HAP-1 (cell line): ENCODE measurements around the gene USP5.

ENCODE experiments used
- DNase-seq, 2 experiments: peaks; one replicate each; pipeline ENCODE4 v3.0.0-alpha.2; 2016 to 2020; ENCODE audit warnings: low spot score in 2 of 2
- H3K27me3 ChIP-seq: fragments of 250-450 bp; sonication (Bioruptor Pico); 2 replicates; pipeline ENCODE4 v1.5.1; 2020; ENCODE audit warnings: low read depth, mild to moderate bottlenecking, moderate library complexity
- H3K36me3 ChIP-seq: fragments of 250-450 bp; sonication (Bioruptor Pico); replicated peaks from 2 replicates; pipeline ENCODE4 v1.5.1; 2020; ENCODE audit warnings: mild to moderate bottlenecking
- H3K4me1 ChIP-seq: fragments of 250-450 bp; sonication (Bioruptor Pico); 2 replicates; pipeline ENCODE4 v1.5.1; 2020; ENCODE audit warnings: mild to moderate bottlenecking
- H3K4me3 ChIP-seq: fragments of 250-450 bp; sonication (Bioruptor Pico); 2 replicates; pipeline ENCODE4 v1.5.1; 2020; ENCODE audit warnings: mild to moderate bottlenecking, moderate library complexity
- H3K9me3 ChIP-seq: fragments of 250-450 bp; sonication (Bioruptor Pico); 2 replicates; pipeline ENCODE4 v1.5.1; 2020; ENCODE audit warnings: mild to moderate bottlenecking, moderate library complexity
- in situ Hi-C: fragments of 300-500 bp; cut with MboI; formaldehyde crosslinking; loops from 3 replicates; pipeline ENCODE4 v1.14.3; 2020; ENCODE audit warnings: low sequenced_read_pairs, inconsistent platforms, mixed read lengths

The USP5 gene, protein sequence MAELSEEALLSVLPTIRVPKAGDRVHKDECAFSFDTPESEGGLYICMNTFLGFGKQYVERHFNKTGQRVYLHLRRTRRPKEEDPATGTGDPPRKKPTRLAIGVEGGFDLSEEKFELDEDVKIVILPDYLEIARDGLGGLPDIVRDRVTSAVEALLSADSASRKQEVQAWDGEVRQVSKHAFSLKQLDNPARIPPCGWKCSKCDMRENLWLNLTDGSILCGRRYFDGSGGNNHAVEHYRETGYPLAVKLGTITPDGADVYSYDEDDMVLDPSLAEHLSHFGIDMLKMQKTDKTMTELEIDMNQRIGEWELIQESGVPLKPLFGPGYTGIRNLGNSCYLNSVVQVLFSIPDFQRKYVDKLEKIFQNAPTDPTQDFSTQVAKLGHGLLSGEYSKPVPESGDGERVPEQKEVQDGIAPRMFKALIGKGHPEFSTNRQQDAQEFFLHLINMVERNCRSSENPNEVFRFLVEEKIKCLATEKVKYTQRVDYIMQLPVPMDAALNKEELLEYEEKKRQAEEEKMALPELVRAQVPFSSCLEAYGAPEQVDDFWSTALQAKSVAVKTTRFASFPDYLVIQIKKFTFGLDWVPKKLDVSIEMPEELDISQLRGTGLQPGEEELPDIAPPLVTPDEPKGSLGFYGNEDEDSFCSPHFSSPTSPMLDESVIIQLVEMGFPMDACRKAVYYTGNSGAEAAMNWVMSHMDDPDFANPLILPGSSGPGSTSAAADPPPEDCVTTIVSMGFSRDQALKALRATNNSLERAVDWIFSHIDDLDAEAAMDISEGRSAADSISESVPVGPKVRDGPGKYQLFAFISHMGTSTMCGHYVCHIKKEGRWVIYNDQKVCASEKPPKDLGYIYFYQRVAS

DNA sequence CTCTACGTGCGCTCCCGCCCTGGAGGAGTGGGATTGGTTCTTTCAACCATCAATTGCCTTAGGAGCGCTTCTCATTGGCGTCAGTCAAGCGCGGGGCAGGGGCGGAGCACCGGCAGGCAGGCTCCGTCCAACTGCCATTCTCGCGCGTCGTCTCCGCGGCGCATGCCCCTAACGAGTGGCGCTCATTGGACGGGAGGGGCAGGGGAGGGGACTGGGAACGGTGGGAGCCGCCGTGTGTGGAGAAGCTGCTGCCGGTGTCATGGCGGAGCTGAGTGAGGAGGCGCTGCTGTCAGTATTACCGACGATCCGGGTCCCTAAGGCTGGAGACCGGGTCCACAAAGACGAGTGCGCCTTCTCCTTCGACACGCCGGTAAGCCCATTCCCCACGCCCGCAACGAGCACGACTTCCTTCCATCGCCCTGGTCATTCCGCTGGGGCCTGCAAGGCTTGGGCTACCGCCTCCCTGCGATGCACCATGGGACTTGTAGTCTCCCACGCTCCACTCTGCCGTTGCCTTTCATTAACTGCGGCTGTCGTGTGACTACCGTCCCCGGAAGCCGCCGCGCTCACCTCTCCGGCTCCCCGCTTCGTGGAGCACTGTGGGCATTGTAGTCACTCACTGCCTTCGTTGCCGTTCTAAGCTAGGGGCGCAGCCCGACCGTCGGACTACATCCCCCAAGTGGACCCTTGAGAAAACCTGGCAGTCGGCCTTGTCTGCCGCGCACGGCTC lies at the start of gene USP5:
Gene USP5 (plus strand): TSS at position 230 of the 730 bp plus-strand sequence. CDS start 30 bp downstream, at position 260.
- no peaks in the 10 kb centered on the region for H3K9me3 ChIP-seq
- in situ Hi-C loops, result no loop called here
- peaks cover 15% of the 10 kb centered on the region for H3K4me1 ChIP-seq
- H3K36me3 ChIP-seq, result peaks cover 51% of the 10 kb centered on the region
- H3K27me3 ChIP-seq, result no peaks in the 10 kb centered on the region
- peak within 1 kb of the TSS; percentile 80 for H3K4me3 ChIP-seq
- peak; percentile 99 for DNase-seq

DNA sequence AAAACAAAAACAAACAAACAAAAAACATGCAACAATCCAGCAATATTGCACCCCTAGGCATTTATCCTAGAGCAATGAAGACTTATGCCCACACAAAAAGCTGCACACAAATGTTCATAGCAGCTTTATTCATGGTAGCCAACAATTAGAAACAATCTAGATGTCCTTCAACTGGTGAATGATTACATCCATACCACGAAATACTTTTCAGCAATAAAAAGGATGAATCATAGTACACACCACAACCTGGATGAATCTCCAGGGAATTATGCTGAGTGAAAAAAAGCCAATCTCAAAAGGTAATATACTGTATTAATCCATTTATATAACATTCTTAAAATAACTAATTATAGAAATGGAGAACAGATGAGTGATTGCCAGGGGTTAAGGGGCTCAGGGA lies 44.8 kb upstream of the USP5 start:
- H3K4me1 ChIP-seq, result no peaks in the 10 kb centered on the region
- no peaks in the 10 kb centered on the region; the same call in 1 of the 2 replicates for H3K9me3 ChIP-seq
- H3K27me3 ChIP-seq, result no peaks in the 10 kb centered on the region
- no peak overlapping the region for H3K4me3 ChIP-seq
- H3K36me3 ChIP-seq, result no peaks in the 10 kb centered on the region
- no peak for DNase-seq
- in situ Hi-C loops, result no loop called here

DNA sequence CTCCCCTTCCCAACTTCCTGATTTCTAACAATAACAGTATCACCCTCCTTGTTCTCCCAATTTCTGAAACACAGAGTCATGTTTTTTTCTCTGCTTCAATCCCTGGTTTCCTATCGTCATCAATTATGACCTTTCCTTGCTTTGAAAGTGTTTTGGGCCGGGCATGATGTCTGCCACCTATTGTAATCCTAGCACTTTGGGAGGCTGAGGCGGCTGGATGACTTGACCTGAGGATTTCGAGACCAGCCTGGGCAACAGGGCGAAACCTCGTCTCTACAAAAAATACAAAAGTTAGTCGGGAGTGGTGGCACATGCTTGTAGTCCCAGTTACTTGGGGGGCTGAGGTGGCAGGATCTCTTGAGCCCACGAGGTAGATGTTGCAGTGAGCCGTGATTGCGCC lies 42.9 kb upstream of the USP5 start:
- Histone ChIP-seq H3K4me3 (no peak overlapping the region), H3K4me1 (no peaks in the 10 kb centered on the region), H3K36me3 (no peaks in the 10 kb centered on the region), H3K27me3 (peaks cover 4% of the 10 kb centered on the region; the same call in 1 of the 2 replicates), H3K9me3 (no peaks in the 10 kb centered on the region)
- DNase-seq, result no peak
- in situ Hi-C loops, result no loop called here

DNA sequence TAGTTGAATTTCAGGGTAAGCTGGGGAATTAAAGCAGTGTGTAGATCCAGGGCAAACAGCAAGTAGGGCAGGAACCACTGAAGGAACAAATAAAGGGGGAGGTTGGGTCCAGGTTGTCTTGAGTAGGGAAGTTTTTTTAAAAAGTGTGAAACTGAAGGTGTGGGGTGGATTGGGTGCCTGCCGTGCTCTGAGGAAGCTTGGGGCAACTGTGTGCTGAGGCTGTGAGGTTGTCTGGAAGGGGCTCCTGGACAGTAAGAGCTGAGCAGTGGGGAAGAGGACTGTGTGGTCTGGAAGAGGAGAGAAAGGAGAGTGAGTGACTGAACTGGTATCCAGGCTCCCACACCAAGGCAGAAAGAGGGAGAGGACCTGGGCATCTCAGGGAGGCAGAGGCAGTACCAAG lies 41.2 kb upstream of the USP5 start:
- no peaks in the 10 kb centered on the region for H3K36me3 ChIP-seq
- H3K27me3 ChIP-seq, result peaks cover 4% of the 10 kb centered on the region; the same call in 1 of the 2 replicates
- H3K9me3 ChIP-seq, result no peaks in the 10 kb centered on the region
- no peak for DNase-seq
- no peaks in the 10 kb centered on the region for H3K4me1 ChIP-seq
- in situ Hi-C loops, result no loop called here
- H3K4me3 ChIP-seq, result no peak overlapping the region

- Histone ChIP-seq H3K9me3 (no peaks in the 10 kb centered on the region), H3K4me3 (no peak overlapping the region), H3K36me3 (no peaks in the 10 kb centered on the region), H3K27me3 (peaks cover 4% of the 10 kb centered on the region; the same call in 1 of the 2 replicates), H3K4me1 (no peaks in the 10 kb centered on the region)
- DNase-seq, result no peak
- in situ Hi-C loops, result no loop called here
Observed at GRCh38 chr12:6813363-6813762, 38.6 kb upstream of the USP5 start.

DNA sequence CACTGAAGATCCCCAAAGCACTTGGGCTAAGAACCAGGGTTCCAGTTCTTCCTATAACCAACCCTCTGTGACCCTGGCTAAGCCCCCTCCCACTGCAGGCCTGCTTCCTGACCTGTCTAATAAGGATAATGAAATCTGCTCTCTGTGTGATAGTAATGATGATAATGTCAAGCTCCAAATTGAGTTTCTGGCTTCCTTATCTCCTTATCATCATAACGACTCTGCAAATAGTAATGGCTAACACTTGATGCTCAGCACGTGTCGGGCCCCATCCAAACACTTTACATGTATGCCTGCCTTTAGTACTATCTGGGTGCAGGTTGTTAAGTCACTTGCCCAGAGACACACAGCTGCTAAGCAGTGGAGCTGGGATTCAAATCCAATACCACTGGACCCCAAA lies 35.4 kb upstream of the USP5 start:
- DNase-seq, result no peak
- H3K27me3 ChIP-seq, result peaks cover 4% of the 10 kb centered on the region; the same call in 1 of the 2 replicates
- H3K36me3 ChIP-seq, result no peaks in the 10 kb centered on the region
- peaks cover 4% of the 10 kb centered on the region for H3K4me1 ChIP-seq
- H3K9me3 ChIP-seq, result no peaks in the 10 kb centered on the region
- no peak overlapping the region for H3K4me3 ChIP-seq
- in situ Hi-C loops, result no loop called here

GRCh38 chr12:6817098-6817497 lies 34.9 kb upstream of the USP5 start:
- in situ Hi-C loops, result no loop called here
- peaks cover 8% of the 10 kb centered on the region for H3K4me1 ChIP-seq
- no peak for DNase-seq
- H3K27me3 ChIP-seq, result peaks cover 4% of the 10 kb centered on the region; the same call in 1 of the 2 replicates
- no peaks in the 10 kb centered on the region for H3K9me3 ChIP-seq
- no peak overlapping the region for H3K4me3 ChIP-seq
- no peaks in the 10 kb centered on the region for H3K36me3 ChIP-seq

- Histone ChIP-seq H3K4me3 (no peak overlapping the region), H3K4me1 (peaks cover 9% of the 10 kb centered on the region), H3K9me3 (no peaks in the 10 kb centered on the region), H3K27me3 (peaks cover 4% of the 10 kb centered on the region; the same call in 1 of the 2 replicates), H3K36me3 (no peaks in the 10 kb centered on the region)
- in situ Hi-C loops, result no loop called here
- no peak for DNase-seq
Observed at GRCh38 chr12:6817662-6818157, 34.2 kb upstream of the USP5 start.

DNA sequence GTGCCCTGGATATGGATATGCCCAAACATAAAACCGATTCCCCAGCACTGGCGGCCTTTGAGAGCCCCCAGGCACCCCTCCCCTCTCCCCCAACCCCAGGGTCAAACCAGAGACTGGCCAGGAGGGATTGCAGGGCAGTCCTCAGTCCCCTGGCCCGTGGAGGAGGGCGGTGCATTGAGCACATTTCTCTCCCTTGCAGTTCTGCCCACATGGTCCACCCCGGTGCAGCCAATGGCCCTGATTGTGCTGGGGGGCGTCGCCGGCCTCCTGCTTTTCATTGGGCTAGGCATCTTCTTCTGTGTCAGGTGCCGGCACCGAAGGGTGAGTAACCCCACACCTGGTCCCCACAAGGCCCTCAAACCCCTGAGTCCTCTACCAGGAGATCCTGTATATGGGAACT lies 33.7 kb upstream of the USP5 start:
- H3K4me1 ChIP-seq, result peaks cover 11% of the 10 kb centered on the region
- H3K36me3 ChIP-seq, result no peaks in the 10 kb centered on the region
- H3K9me3 ChIP-seq, result no peaks in the 10 kb centered on the region
- in situ Hi-C loops, result no loop called here
- H3K27me3 ChIP-seq, result peaks cover 4% of the 10 kb centered on the region; the same call in 1 of the 2 replicates
- no peak overlapping the region for H3K4me3 ChIP-seq
- DNase-seq, result no peak

GRCh38 chr12:6818645-6819044 lies 33.3 kb upstream of the USP5 start:
- Histone ChIP-seq H3K4me1 (peaks cover 12% of the 10 kb centered on the region), H3K4me3 (no peak overlapping the region), H3K36me3 (no peaks in the 10 kb centered on the region), H3K27me3 (peaks cover 4% of the 10 kb centered on the region; the same call in 1 of the 2 replicates), H3K9me3 (no peaks in the 10 kb centered on the region)
- in situ Hi-C loops, result no loop called here
- DNase-seq, result no peak

DNA sequence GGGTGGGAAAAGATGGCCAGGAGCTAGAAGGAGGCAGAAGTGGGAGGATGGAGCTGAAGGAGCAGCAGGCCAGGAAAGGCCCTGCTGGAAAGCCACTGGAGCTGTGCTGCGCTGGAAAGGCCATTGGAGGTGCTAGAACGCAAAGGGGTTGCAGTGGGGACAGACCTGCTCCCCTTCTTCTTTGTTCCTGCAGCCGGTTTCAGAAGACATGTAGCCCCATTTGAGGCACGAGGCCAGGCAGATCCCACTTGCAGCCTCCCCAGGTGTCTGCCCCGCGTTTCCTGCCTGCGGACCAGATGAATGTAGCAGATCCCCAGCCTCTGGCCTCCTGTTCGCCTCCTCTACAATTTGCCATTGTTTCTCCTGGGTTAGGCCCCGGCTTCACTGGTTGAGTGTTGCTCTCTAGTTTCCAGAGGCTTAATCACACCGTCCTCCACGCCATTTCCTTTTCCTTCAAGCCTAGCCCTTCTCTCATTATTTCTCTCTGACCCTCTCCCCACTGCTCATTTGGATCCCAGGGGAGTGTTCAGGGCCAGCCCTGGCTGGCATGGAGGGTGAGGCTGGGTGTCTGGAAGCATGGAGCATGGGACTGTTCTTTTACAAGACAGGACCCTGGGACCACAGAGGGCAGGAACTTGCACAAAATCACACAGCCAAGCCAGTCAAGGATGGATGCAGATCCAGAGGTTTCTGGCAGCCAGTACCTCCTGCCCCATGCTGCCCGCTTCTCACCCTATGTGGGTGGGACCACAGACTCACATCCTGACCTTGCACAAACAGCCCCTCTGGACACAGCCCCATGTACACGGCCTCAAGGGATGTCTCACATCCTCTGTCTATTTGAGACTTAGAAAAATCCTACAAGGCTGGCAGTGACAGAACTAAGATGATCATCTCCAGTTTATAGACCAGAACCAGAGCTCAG lies 32.6 kb upstream of the USP5 start:
- H3K36me3 ChIP-seq, result no peaks in the 10 kb centered on the region
- H3K27me3 ChIP-seq, result no peaks in the 10 kb centered on the region; the same call in 1 of the 2 replicates
- DNase-seq, result no peak
- in situ Hi-C loops, result no loop called here
- H3K4me1 ChIP-seq, result peaks cover 12% of the 10 kb centered on the region
- H3K4me3 ChIP-seq, result no peak overlapping the region
- no peaks in the 10 kb centered on the region for H3K9me3 ChIP-seq

DNA sequence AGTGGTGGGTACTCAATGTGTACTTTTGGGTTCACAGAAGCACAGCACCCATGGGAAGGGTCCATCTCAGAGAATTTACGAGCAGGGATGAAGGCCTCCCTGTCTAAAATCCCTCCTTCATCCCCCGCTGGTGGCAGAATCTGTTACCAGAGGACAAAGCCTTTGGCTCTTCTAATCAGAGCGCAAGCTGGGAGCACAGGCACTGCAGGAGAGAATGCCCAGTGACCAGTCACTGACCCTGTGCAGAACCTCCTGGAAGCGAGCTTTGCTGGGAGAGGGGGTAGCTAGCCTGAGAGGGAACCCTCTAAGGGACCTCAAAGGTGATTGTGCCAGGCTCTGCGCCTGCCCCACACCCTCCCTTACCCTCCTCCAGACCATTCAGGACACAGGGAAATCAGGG lies 31.8 kb upstream of the USP5 start:
- H3K4me1 ChIP-seq, result peaks cover 12% of the 10 kb centered on the region
- H3K36me3 ChIP-seq, result no peaks in the 10 kb centered on the region
- DNase-seq, result no peak
- H3K4me3 ChIP-seq, result no peak overlapping the region
- no peaks in the 10 kb centered on the region for H3K27me3 ChIP-seq
- in situ Hi-C loops, result no loop called here
- no peaks in the 10 kb centered on the region for H3K9me3 ChIP-seq
